K562 (cell line): Measurements from ENCODE around the gene HLA-DPA1. TPM values are rescaled to one million over a fixed set of nuclear protein-coding genes. Genes with fewer than 3 reads are reported as not detected.

ENCODE experiments used
- ATAC-seq: fragments of 200-7000 bp; cut with Tn5 transposase; 3 replicates; pipeline ENCODE4 v1.9.1; 2020; ENCODE audit warnings: moderate library complexity
- BruUV-seq: library from RNA; stranded (reverse); fragments of 400-500 nt; replicated peaks from 2 replicates; lab custom pipeline; 2021; lab: Mats Ljungman, UMichigan
- CTCF ChIA-PET: fragments of 300-600 bp; formaldehyde crosslinking; extraction: SDS; loops from one replicate; lab custom pipeline; 2021; ENCODE audit warnings: low intra/inter-chr PET ratio; lab: Yijun Ruan, JAX
- POLR2A ChIA-PET: fragments of 300-600, 350-650 bp; sonication (Branson Sonifier 250); formaldehyde crosslinking; extraction: SDS; loops from one replicate; lab custom pipeline; 2021; ENCODE audit warnings: antibody characterized with exemption, inconsistent platforms; lab: Yijun Ruan, JAX
- DNase-seq, 4 experiments: peaks; one replicate each; pipeline versions ENCODE4 v3.0.0 to v3.0.0-alpha.2; 2011 to 2018; ENCODE audit warnings: low spot score in 3 of 4, mixed read lengths in 3 of 4; ENCODE audit errors: extremely low read depth in 1 of 4
- FAIRE-seq: peaks from 2 replicates; lab custom pipeline; 2011; peaks lifted over from hg19 to GRCh38; lab: Jason Lieb, UNC
- H2AFZ ChIP-seq: 2 replicates; pipeline ENCODE4 v1.6.0; 2011; ENCODE audit warnings: low read depth, low read length, control low read depth, inconsistent platforms
- H3K27ac ChIP-seq: fragments of 200-600 bp; 3 replicates; pipeline ENCODE4 v1.8.0; 2011; ENCODE audit warnings: low read depth, mild to moderate bottlenecking, control low read depth, inconsistent platforms, low read length, moderate library complexity, mixed read lengths; ENCODE audit errors: extremely low read depth
- H3K27me3 ChIP-seq, 2 experiments: fragments of 300-600 bp in 1 of 2; 2 replicates in 1 of 2; 3 replicates in 1 of 2; pipeline versions ENCODE4 v1.6.0 to v1.8.0; 2011; ENCODE audit warnings: inconsistent platforms in 2 of 2, low read length in 2 of 2, mild to moderate bottlenecking in 1 of 2, mixed read lengths in 1 of 2, moderate library complexity in 1 of 2; ENCODE audit not compliant: control insufficient read depth in 2 of 2, insufficient read depth in 2 of 2
- H3K36me3 ChIP-seq: fragments of 300-600 bp; 3 replicates; pipeline ENCODE4 v1.8.0; 2011; ENCODE audit warnings: mild to moderate bottlenecking, low read length, inconsistent platforms; ENCODE audit not compliant: control insufficient read depth, insufficient read depth
- H3K4me1 ChIP-seq, 2 experiments: fragments of 200-600 bp in 1 of 2; replicated peaks in 1 of 2; 2 replicates in 1 of 2; 3 replicates in 1 of 2; pipeline versions ENCODE4 v1.5.1 to v1.8.0; 2011; ENCODE audit warnings: inconsistent platforms in 2 of 2, low read length in 2 of 2, mild to moderate bottlenecking in 1 of 2, mixed read lengths in 1 of 2, moderate library complexity in 1 of 2; ENCODE audit not compliant: control insufficient read depth in 2 of 2, insufficient read depth in 2 of 2
- H3K4me2 ChIP-seq: 2 replicates; pipeline ENCODE4 v1.6.1; 2011; ENCODE audit warnings: low read length, control low read depth, inconsistent platforms, mixed read lengths; ENCODE audit not compliant: insufficient read depth
- H3K4me3 ChIP-seq: fragments of 200-600 bp; sonication (generic), shearing (Covaris generic); 2 replicates; pipeline ENCODE4 v1.5.1; 2016; ENCODE audit warnings: control low read depth, inconsistent platforms
- H3K79me2 ChIP-seq: fragments of 200-600 bp; 3 replicates; pipeline ENCODE4 v1.8.0; 2011; ENCODE audit warnings: low read length, inconsistent platforms; ENCODE audit not compliant: control insufficient read depth, insufficient read depth
- H3K9ac ChIP-seq, 2 experiments: 2 replicates each; pipeline versions ENCODE4 v1.6.0 to v1.6.1; 2011; ENCODE audit warnings: low read depth in 2 of 2, low read length in 2 of 2, control low read depth in 1 of 2, inconsistent platforms in 1 of 2, mild to moderate bottlenecking in 1 of 2, mixed read lengths in 1 of 2; ENCODE audit not compliant: insufficient read depth in 1 of 2
- H3K9me1 ChIP-seq: one replicate; pipeline ENCODE4 v1.6.0; 2011; ENCODE audit warnings: inconsistent platforms, mild to moderate bottlenecking, low read length, moderate library complexity; ENCODE audit not compliant: control insufficient read depth, insufficient read depth
- H3K9me3 ChIP-seq: replicated peaks from 2 replicates; pipeline ENCODE4 v1.5.1; 2011; ENCODE audit warnings: low read depth, low read length, inconsistent platforms; ENCODE audit not compliant: control insufficient read depth, insufficient read depth
- H4K20me1 ChIP-seq: replicated peaks from 2 replicates; pipeline ENCODE4 v1.6.1; 2011; ENCODE audit warnings: low read length, inconsistent platforms, mixed read lengths; ENCODE audit not compliant: control insufficient read depth, insufficient read depth
- C11orf30 ChIP-seq: fragments of 450-650 bp; IDR thresholded peaks from 2 replicates; pipeline ENCODE4 v1.6.1; 2016; ENCODE audit warnings: low read depth, mild to moderate bottlenecking
- CUX1 ChIP-seq: fragments of 200-800 bp; sonication (Bioruptor generic); IDR thresholded peaks from 2 replicates; pipeline ENCODE4 v1.6.1; 2016; ENCODE audit warnings: missing genetic modification characterization, missing compliant biosample characterization
- GTF2E2 ChIP-seq: fragments of 200-800 bp; sonication (Bioruptor generic); IDR thresholded peaks from 2 replicates; pipeline ENCODE4 v1.6.1; 2016; ENCODE audit warnings: missing genetic modification characterization, missing compliant biosample characterization
- SREBF1 ChIP-seq: fragments of 150-350 bp; IDR thresholded peaks from 2 replicates; pipeline ENCODE4 v1.6.1; 2014; ENCODE audit warnings: antibody characterized with exemption, low read depth, low read length, borderline replicate concordance
- TRIM24 ChIP-seq, 2 experiments: fragments of 450-650 bp; IDR thresholded peaks; 2 replicates each; pipeline ENCODE4 v1.6.1; 2016
- ZFP1 ChIP-seq: fragments of 450-650 bp; formaldehyde crosslinking; IDR thresholded peaks from 2 replicates; pipeline ENCODE4 v1.4.0; 2020; ENCODE audit warnings: mild to moderate bottlenecking, mixed read lengths
- ZMIZ1 ChIP-seq, 2 experiments: fragments of 150-350 bp in 1 of 2; IDR thresholded peaks; 2 replicates each; pipeline ENCODE4 v1.6.1; 2012 to 2016; ENCODE audit warnings: low read depth in 2 of 2, low read length in 2 of 2, mild to moderate bottlenecking in 1 of 2, moderate library complexity in 1 of 2
- ZNF395 ChIP-seq: fragments of 200-800 bp; sonication (Bioruptor generic); IDR thresholded peaks from 2 replicates; pipeline ENCODE4 v1.6.1; 2017; ENCODE audit warnings: missing genetic modification characterization, missing compliant biosample characterization
- ZNF507 ChIP-seq: conservative IDR thresholded peaks from 2 replicates; pipeline ENCODE4 v1.6.1; 2017; ENCODE audit warnings: missing genetic modification characterization, missing compliant biosample characterization
- ZSCAN32 ChIP-seq: fragments of 450-650 bp; formaldehyde crosslinking; IDR thresholded peaks from 2 replicates; pipeline ENCODE4 v1.4.0; 2020; ENCODE audit warnings: mild to moderate bottlenecking, moderate library complexity
- WGBS: fragments of 100-300 bp; shearing (Covaris generic); methylation state at CpG from one replicate; pipeline ENCODE4 v1.1.6; 2016; ENCODE audit warnings: low coverage, mixed read lengths; ENCODE audit not compliant: insufficient coverage; ENCODE audit errors: missing lambda C conversion rate; 5-methylcytosine and 5-hydroxymethylcytosine counted together
- in situ Hi-C: fragments of 300-500 bp; cut with MboI; formaldehyde crosslinking; loops from 4 replicates; pipeline ENCODE4 v1.15.0; 2018; ENCODE audit warnings: inconsistent platforms, mixed read lengths
- intact Hi-C: fragments of 100-400 bp; cut with micrococcal nuclease; formaldehyde crosslinking; loops from 2 replicates; pipeline ENCODE4 v1.14.2; 2022
- polyA plus RNA-seq, 8 experiments: library from polyadenylated mRNA; depleted of rRNA in 4 of 8; stranded (reverse) in 5 of 8; unstranded in 3 of 8; fragments of >200 nt; fragmentation: Nextera tagmentation in 2 of 8; fragmentation: Illumina TruSeq in 1 of 8; extraction: Ambion mirVana in 2 of 8; extraction: Trizol in 1 of 8; gene quantifications; 2 replicates each; pipeline versions ENCODE4 v1.2.1 to v1.2.3, GENCODE V29; 2011 to 2014; ENCODE audit warnings: inconsistent platforms in 1 of 8, missing spikeins in 1 of 8
- total RNA-seq, 7 experiments: library from RNA; depleted of rRNA in 6 of 7; stranded (reverse); fragments of >200 nt in 6 of 7; fragmentation: Illumina TruSeq in 2 of 7; extraction: Trizol in 2 of 7; gene quantifications; 2 replicates each; pipeline versions ENCODE4 v1.2.1 to v1.2.3, GENCODE V29; 2011 to 2021; ENCODE audit warnings: low replicate concordance in 1 of 7

The HLA-DPA1 gene
- total and polyA plus RNA-seq, 9 of the 15 experiments (the other 6 are each of a cell fraction or from before 2014, with no cell fraction given): 0.23 to 0.93 (median 0.55) TPM

GRCh38 chr6:33061987-33062386 lies 11.5 kb downstream of the HLA-DPA1 start:
- peak overlapping the region; percentile 12; the same call in 1 of the 3 replicates for H3K27ac ChIP-seq
- WGBS: 7% methylated on average over 2 of the region's 2 CpGs
- FAIRE-seq (peak; percentile 52), DNase-seq (peak; percentile 29 to 42 (median 36)), ATAC-seq (peak; percentile 88)
- H3K9me1 ChIP-seq: no peaks in the 10 kb centered on the region
- no peaks in the 10 kb centered on the region for H3K36me3 ChIP-seq
- no peaks in the 10 kb centered on the region for H3K4me1 ChIP-seq
- H3K9me3 ChIP-seq: no peaks in the 10 kb centered on the region; the same call in 1 of the 2 replicates
- peaks cover 0 to 7% of the 10 kb centered on the region in 2 experiments; a peak in 3 of 5 replicates for H3K27me3 ChIP-seq
- intact Hi-C loops (no loop called here), in situ Hi-C loops (no loop called here)
- ChIA-PET CTCF (no interaction called here), POLR2A (interaction anchor here (0.7 to 1.4 kb wide), 3 partner anchors 9 to 90 kb away, joined by 3 to 5 read pairs (median 4); no protein-coding TSS in a partner anchor)
- no TSS peak for BruUV-seq
- H2AFZ ChIP-seq: no peak overlapping the region; the same call in 1 of the 2 replicates
- no peak overlapping the region for H3K9ac ChIP-seq
- H3K4me2 ChIP-seq: no peak overlapping the region
- no peaks in the 10 kb centered on the region for H4K20me1 ChIP-seq
- no peak overlapping the region for H3K4me3 ChIP-seq
- H3K79me2 ChIP-seq: no peaks in the 10 kb centered on the region
- TF ChIP-seq CUX1 (CRISPR knock-in tag) (no peak), C11orf30 (peak; percentile 56), ZNF507 (tag) (no peak), SREBF1 (peak; percentile 98), ZMIZ1 (IDR thresholded peaks at IDR 0.05; ENCODE audit: low read depth in 2 of 2, low read length in 2 of 2) (no peak), ZSCAN32 (no peak), ZNF395 (0 out of 2 replicates have a peak, but pooled peaks have one; percentile 5), GTF2E2 (tag) (no peak), ZFP1 (no peak), TRIM24 (IDR thresholded peaks at IDR 0.05) (no peak; a peak in 1 of 4 replicates)
